Measurements from ENCODE around the gene ZNF444. TPM values are rescaled to one million over a fixed set of nuclear protein-coding genes. Genes with fewer than 3 reads are reported as not detected.

The ZNF444 gene
- total RNA-seq, 1 experiment from 2014 or later: 40.0 TPM

- no TSS peak for BruUV-seq (replicated peaks)
- Histone ChIP-seq H3K36me3 (ENCODE audit: low read depth, low read length) (peaks cover 33% of the 10 kb centered on the region), H3K9ac (ENCODE audit: low read length) (no peak overlapping the region)
Measured at GRCh38 chr19:56092685-56093631, 48.1 kb upstream of the ZNF444 start.

GRCh38 chr19:56094449-56094848 lies 46.6 kb upstream of the ZNF444 start:
- Histone ChIP-seq H4K20me1 (ENCODE audit: low read length) (peaks cover 26% of the 10 kb centered on the region), H3K4me3 (ENCODE audit: low read length) (no peak overlapping the region), H3F3A (ENCODE audit: low read length, unreplicated experiment) (no peaks in the 10 kb centered on the region), H2AFZ (ENCODE audit: low read length) (no peak overlapping the region), H3K4me1 (ENCODE audit: insufficient read depth, low read length) (no peaks in the 10 kb centered on the region), H3K9me2 (replicated peaks; ENCODE audit: low read length) (no peaks in the 10 kb centered on the region), H3K9ac (ENCODE audit: low read length) (no peak overlapping the region), H3K9me3 (ENCODE audit: low read length) (no peaks in the 10 kb centered on the region), H3K27me3 (ENCODE audit: low read length) (no peaks in the 10 kb centered on the region), H3K4me2 (ENCODE audit: low read length) (no peak overlapping the region), H3K36me3 (ENCODE audit: low read depth, low read length) (peaks cover 32% of the 10 kb centered on the region), H3K79me2 (ENCODE audit: low read length) (peaks cover 72% of the 10 kb centered on the region), H3K27ac (ENCODE audit: low read length) (no peak overlapping the region)
- intact Hi-C loops (cut with micrococcal nuclease): no loop called here
- DNase-seq (no peak), ATAC-seq (no peak)
- no peak for TF ChIP-seq EZH2phosphoT487 (IDR thresholded peaks at IDR 0.05; ENCODE audit: borderline replicate concordance, low read length)
- TF ChIP-seq CTCF (conservative IDR thresholded peaks at IDR 0.05; ENCODE audit: low read depth, low read length): no peak
- TF ChIP-seq EZH2 (IDR thresholded peaks at IDR 0.05; ENCODE audit: low read length, unreplicated experiment): no peak
- CTCF ChIA-PET: no interaction called here
- POLR2A ChIA-PET (ENCODE audit: unreplicated experiment): no interaction called here
- BruUV-seq (replicated peaks): no TSS peak

More at GRCh38 chr19:56092685-56093631, 48.1 kb upstream of the ZNF444 start:
- H3F3A ChIP-seq (ENCODE audit: low read length, unreplicated experiment): no peaks in the 10 kb centered on the region
- DNase-seq (no peak), ATAC-seq (no peak)
- no peak overlapping the region for H3K4me3 ChIP-seq (ENCODE audit: low read length)
- no peak for TF ChIP-seq CTCF (conservative IDR thresholded peaks at IDR 0.05; ENCODE audit: low read depth, low read length)
- no peak for TF ChIP-seq EZH2 (IDR thresholded peaks at IDR 0.05; ENCODE audit: low read length, unreplicated experiment)
- TF ChIP-seq EZH2phosphoT487 (IDR thresholded peaks at IDR 0.05; ENCODE audit: borderline replicate concordance, low read length): no peak
- H3K9me3 ChIP-seq (ENCODE audit: low read length): no peaks in the 10 kb centered on the region
- intact Hi-C loops (cut with micrococcal nuclease): no loop called here
- H3K4me2 ChIP-seq (ENCODE audit: low read length): no peak overlapping the region
- no peak overlapping the region for H3K27ac ChIP-seq (ENCODE audit: low read length)
- peaks cover 29% of the 10 kb centered on the region for H4K20me1 ChIP-seq (ENCODE audit: low read length)
- POLR2A ChIA-PET (ENCODE audit: unreplicated experiment): no interaction called here
- no peaks in the 10 kb centered on the region for H3K27me3 ChIP-seq (ENCODE audit: low read length)
- H3K4me1 ChIP-seq (ENCODE audit: insufficient read depth, low read length): no peaks in the 10 kb centered on the region
- peaks cover 74% of the 10 kb centered on the region for H3K79me2 ChIP-seq (ENCODE audit: low read length)
- H3K9me2 ChIP-seq (replicated peaks; ENCODE audit: low read length): no peaks in the 10 kb centered on the region
- H2AFZ ChIP-seq (ENCODE audit: low read length): no peak overlapping the region
- CTCF ChIA-PET: no interaction called here

- Histone ChIP-seq H3K79me2 (ENCODE audit: low read length) (peaks cover 64% of the 10 kb centered on the region), H3K4me2 (ENCODE audit: low read length) (no peak overlapping the region), H3K9me2 (replicated peaks; ENCODE audit: low read length) (no peaks in the 10 kb centered on the region), H3K4me3 (ENCODE audit: low read length) (no peak overlapping the region), H3F3A (ENCODE audit: low read length, unreplicated experiment) (no peaks in the 10 kb centered on the region), H3K9me3 (ENCODE audit: low read length) (no peaks in the 10 kb centered on the region), H3K4me1 (ENCODE audit: insufficient read depth, low read length) (no peaks in the 10 kb centered on the region), H2AFZ (ENCODE audit: low read length) (no peak overlapping the region), H3K27ac (ENCODE audit: low read length) (no peak overlapping the region), H3K27me3 (ENCODE audit: low read length) (no peaks in the 10 kb centered on the region), H3K36me3 (ENCODE audit: low read depth, low read length) (peaks cover 35% of the 10 kb centered on the region), H3K9ac (ENCODE audit: low read length) (no peak overlapping the region), H4K20me1 (ENCODE audit: low read length) (peaks cover 18% of the 10 kb centered on the region; the same call in 1 of the 2 replicates)
- BruUV-seq (replicated peaks): no TSS peak
- intact Hi-C loops (cut with micrococcal nuclease): no loop called here
- no peak for DNase-seq
- no peak for TF ChIP-seq EZH2phosphoT487 (IDR thresholded peaks at IDR 0.05; ENCODE audit: borderline replicate concordance, low read length)
- no peak for TF ChIP-seq EZH2 (IDR thresholded peaks at IDR 0.05; ENCODE audit: low read length, unreplicated experiment)
- no peak for TF ChIP-seq CTCF (conservative IDR thresholded peaks at IDR 0.05; ENCODE audit: low read depth, low read length)
- ATAC-seq: no peak
- ChIA-PET CTCF (no interaction called here), POLR2A (ENCODE audit: unreplicated experiment) (no interaction called here)
Measured at GRCh38 chr19:56096665-56097064, 44.4 kb upstream of the ZNF444 start.
